PC-9 (cell line): ENCODE data around the gene TOPAZ1. TPM values are rescaled to one million over a fixed set of nuclear protein-coding genes. Genes with fewer than 3 reads are reported as not detected.

Experiments
- BruUV-seq: library from RNA; stranded (reverse); fragments of 400-500 nt; replicated peaks from 2 replicates; lab custom pipeline; 2021; lab: Mats Ljungman, UMichigan
- CTCF ChIA-PET: fragments of 300-600 bp; sonication (Branson Sonifier 250); formaldehyde crosslinking; loops from one replicate; lab custom pipeline; 2022; ENCODE audit warnings: antibody characterized with exemption; lab: Charles Lee
- POLR2A ChIA-PET: fragments of 300-600 bp; sonication (Branson Sonifier 250); formaldehyde crosslinking; loops from one replicate; lab custom pipeline; 2022; ENCODE audit warnings: antibody characterized with exemption; ENCODE audit not compliant: unreplicated experiment; lab: Charles Lee
- DNase-seq, 2 experiments: peaks; one replicate each; pipeline versions ENCODE4 v3.0.0 to v3.0.0-alpha.2; 2015 to 2022; ENCODE audit warnings: mixed read lengths in 1 of 2
- H2AFZ ChIP-seq: fragments of 200-600 bp; sonication (generic); 2 replicates; pipeline ENCODE4 v1.8.1; 2017; ENCODE audit warnings: antibody characterized with exemption
- H3F3A ChIP-seq: fragments of 200-600 bp; sonication (generic); 2 replicates; pipeline ENCODE4 v1.8.1; 2017; ENCODE audit warnings: antibody characterized with exemption, mild to moderate bottlenecking, low read depth; ENCODE audit not compliant: insufficient read depth
- H3K27ac ChIP-seq: fragments of 200-600 bp; sonication (generic); 2 replicates; pipeline ENCODE4 v1.6.1; 2016; ENCODE audit warnings: mixed run types
- H3K27me3 ChIP-seq: fragments of 200-600 bp; sonication (generic); 2 replicates; pipeline ENCODE4 v1.6.1; 2016; ENCODE audit warnings: low read depth, mixed run types; ENCODE audit not compliant: insufficient read depth
- H3K36me3 ChIP-seq: fragments of 200-600 bp; sonication (generic); 2 replicates; pipeline ENCODE4 v1.6.1; 2016; ENCODE audit warnings: low read depth, mixed run types
- H3K4me1 ChIP-seq: fragments of 200-600 bp; sonication (generic); replicated peaks from 2 replicates; pipeline ENCODE4 v1.6.1; 2016; ENCODE audit warnings: mixed run types; ENCODE audit not compliant: insufficient read depth
- H3K4me2 ChIP-seq: fragments of 200-600 bp; sonication (generic); 2 replicates; pipeline ENCODE4 v1.6.1; 2017; ENCODE audit warnings: mixed run types
- H3K4me3 ChIP-seq: fragments of 200-600 bp; sonication (generic); 2 replicates; pipeline ENCODE4 v1.6.1; 2016; ENCODE audit warnings: mixed run types
- H3K79me2 ChIP-seq: fragments of 200-600 bp; sonication (generic); 2 replicates; pipeline ENCODE4 v1.6.1; 2017; ENCODE audit warnings: low read depth, mixed run types
- H3K9me2 ChIP-seq: fragments of 200-600 bp; sonication (generic); 2 replicates; pipeline ENCODE4 v1.8.1; 2017; ENCODE audit warnings: mild to moderate bottlenecking; ENCODE audit not compliant: insufficient read depth
- H3K9me3 ChIP-seq: fragments of 200-600 bp; sonication (generic); 2 replicates; pipeline ENCODE4 v1.8.1; 2016; ENCODE audit warnings: low read depth; ENCODE audit not compliant: insufficient read depth
- H4K20me1 ChIP-seq: fragments of 200-600 bp; sonication (generic); 2 replicates; pipeline ENCODE4 v1.8.1; 2017; ENCODE audit not compliant: insufficient read depth
- EZH2 ChIP-seq: fragments of 200-600 bp; sonication (generic); IDR thresholded peaks from 2 replicates; pipeline ENCODE4 v1.8.0; 2017; ENCODE audit warnings: antibody characterized with exemption, low read depth
- intact Hi-C: fragments of 100-400 bp; cut with micrococcal nuclease; formaldehyde crosslinking; loops from one replicate; pipeline ENCODE4 v1.10.0; 2022; ENCODE audit not compliant: unreplicated experiment
- total RNA-seq: library from RNA; stranded (reverse); gene quantifications from 2 replicates; pipeline ENCODE4 v1.2.3, GENCODE V29; 2021
- TF ChIP-seq, protein P1 (sequence below): fragments of 200-600 bp; sonication (generic); conservative IDR thresholded peaks from 2 replicates; pipeline ENCODE4 v1.6.1; 2017; ENCODE audit warnings: mixed run types, antibody characterized with exemption, mild to moderate bottlenecking, moderate library complexity

TOPAZ1 gene
- total RNA-seq, 1 experiment from 2014 or later, result not detected

- peaks cover 10% of the 10 kb centered on the region; the same call in 1 of the 2 replicates for H3K4me1 ChIP-seq
- H3K9me3 ChIP-seq, result no peaks in the 10 kb centered on the region
- H3K4me3 ChIP-seq, result no peak overlapping the region
- no peak overlapping the region for H2AFZ ChIP-seq
- H3K9me2 ChIP-seq, result no peaks in the 10 kb centered on the region
- CTCF ChIA-PET, result no interaction called here
- BruUV-seq, result no TSS peak
- DNase-seq, result no peak
- no peaks in the 10 kb centered on the region for H3K36me3 ChIP-seq
- H3K79me2 ChIP-seq, result no peaks in the 10 kb centered on the region
- H3K27me3 ChIP-seq, result no peaks in the 10 kb centered on the region
- TF ChIP-seq EZH2, result no peak
- TF ChIP-seq, protein P1, sequence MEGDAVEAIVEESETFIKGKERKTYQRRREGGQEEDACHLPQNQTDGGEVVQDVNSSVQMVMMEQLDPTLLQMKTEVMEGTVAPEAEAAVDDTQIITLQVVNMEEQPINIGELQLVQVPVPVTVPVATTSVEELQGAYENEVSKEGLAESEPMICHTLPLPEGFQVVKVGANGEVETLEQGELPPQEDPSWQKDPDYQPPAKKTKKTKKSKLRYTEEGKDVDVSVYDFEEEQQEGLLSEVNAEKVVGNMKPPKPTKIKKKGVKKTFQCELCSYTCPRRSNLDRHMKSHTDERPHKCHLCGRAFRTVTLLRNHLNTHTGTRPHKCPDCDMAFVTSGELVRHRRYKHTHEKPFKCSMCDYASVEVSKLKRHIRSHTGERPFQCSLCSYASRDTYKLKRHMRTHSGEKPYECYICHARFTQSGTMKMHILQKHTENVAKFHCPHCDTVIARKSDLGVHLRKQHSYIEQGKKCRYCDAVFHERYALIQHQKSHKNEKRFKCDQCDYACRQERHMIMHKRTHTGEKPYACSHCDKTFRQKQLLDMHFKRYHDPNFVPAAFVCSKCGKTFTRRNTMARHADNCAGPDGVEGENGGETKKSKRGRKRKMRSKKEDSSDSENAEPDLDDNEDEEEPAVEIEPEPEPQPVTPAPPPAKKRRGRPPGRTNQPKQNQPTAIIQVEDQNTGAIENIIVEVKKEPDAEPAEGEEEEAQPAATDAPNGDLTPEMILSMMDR, result no peak
- intact Hi-C loops, result no loop called here
- no peak overlapping the region for H3K4me2 ChIP-seq
- H3K27ac ChIP-seq, result no peak overlapping the region
- POLR2A ChIA-PET, result no interaction called here
- H3F3A ChIP-seq, result no peaks in the 10 kb centered on the region
- H4K20me1 ChIP-seq, result no peaks in the 10 kb centered on the region
These were observed 77.2 kb downstream of the TOPAZ1 start for GRCh38 chr3:44318891-44319311.

GRCh38 chr3:44321335-44321734 is 79.6 kb downstream of the TOPAZ1 start:
- peaks cover 10% of the 10 kb centered on the region; the same call in 1 of the 2 replicates for H3K4me1 ChIP-seq
- H3K4me3 ChIP-seq, result no peak overlapping the region
- H3K9me2 ChIP-seq, result no peaks in the 10 kb centered on the region
- BruUV-seq, result no TSS peak
- intact Hi-C loops, result loop anchor here (5.0 kb wide), 1 partner anchor 406 kb away; the partner anchor contains the start of gene ZNF501
- no peaks in the 10 kb centered on the region for H3K79me2 ChIP-seq
- ChIA-PET POLR2A (no interaction called here), CTCF (no interaction called here)
- H3K9me3 ChIP-seq, result no peaks in the 10 kb centered on the region
- H3K27me3 ChIP-seq, result no peaks in the 10 kb centered on the region
- H4K20me1 ChIP-seq, result no peaks in the 10 kb centered on the region
- no peaks in the 10 kb centered on the region for H3K36me3 ChIP-seq
- H3K4me2 ChIP-seq, result no peak overlapping the region
- DNase-seq, result peak in 1 of 2 experiments; percentile 64
- H3K27ac ChIP-seq, result no peak overlapping the region
- no peak for TF ChIP-seq EZH2
- TF ChIP-seq, protein P1, result no peak
- H3F3A ChIP-seq, result no peaks in the 10 kb centered on the region
- H2AFZ ChIP-seq, result 0 out of 2 replicates have a peak overlapping the region, but pooled peaks have one; percentile 44

DNA sequence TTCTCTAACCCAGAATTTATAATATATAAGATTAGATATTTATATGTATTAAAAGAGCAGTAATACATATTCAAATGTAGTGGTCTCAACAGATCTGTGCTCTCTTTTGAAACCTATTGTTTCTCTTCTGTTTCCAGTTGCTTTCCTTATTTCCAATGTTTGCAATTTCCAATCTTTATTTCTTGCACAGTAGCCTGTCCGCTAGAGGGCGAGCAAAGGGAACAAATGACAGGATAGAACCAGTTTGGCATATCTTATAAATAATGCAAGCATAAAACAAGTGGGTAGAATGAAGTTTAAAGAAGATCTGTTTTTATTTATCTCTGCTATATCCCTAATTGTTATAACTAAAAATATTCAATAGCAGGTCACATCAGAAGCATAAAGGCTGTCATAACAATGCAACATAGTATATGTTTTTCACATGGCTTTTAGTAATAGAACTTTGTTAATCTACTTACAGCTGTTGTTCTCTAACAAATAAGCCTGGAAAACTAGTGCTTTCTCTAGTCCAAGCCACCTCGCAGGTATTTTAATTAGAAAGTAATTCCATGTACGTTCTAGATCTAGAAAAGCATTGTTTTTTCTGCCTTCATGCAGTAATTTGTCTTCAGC is 81.8 kb downstream of the TOPAZ1 start:
- Histone ChIP-seq H3K4me2 (no peak overlapping the region), H3K9me3 (no peaks in the 10 kb centered on the region), H4K20me1 (no peaks in the 10 kb centered on the region), H3K4me3 (no peak overlapping the region), H3K4me1 (peaks cover 10% of the 10 kb centered on the region; the same call in 1 of the 2 replicates), H3K27me3 (no peaks in the 10 kb centered on the region), H2AFZ (no peak overlapping the region), H3K9me2 (no peaks in the 10 kb centered on the region), H3K27ac (no peak overlapping the region), H3F3A (no peaks in the 10 kb centered on the region), H3K36me3 (no peaks in the 10 kb centered on the region), H3K79me2 (no peaks in the 10 kb centered on the region)
- CTCF ChIA-PET, result no interaction called here
- peak in 1 of 2 experiments; percentile 57 for DNase-seq
- BruUV-seq, result no TSS peak
- intact Hi-C loops, result loop anchor here (1.0 to 5.0 kb wide), 2 partner anchors 404 to 591 kb away; partner anchors contain the start of gene ZNF501
- TF ChIP-seq, protein P1, result peak; percentile 79
- no peak for TF ChIP-seq EZH2
- POLR2A ChIA-PET, result no interaction called here
